Naive thymus-derived CD4-positive, alpha-beta T cell (primary cell): Measurements from ENCODE around the gene TACC2. TPM values are rescaled to one million over a fixed set of nuclear protein-coding genes. Genes with fewer than 3 reads are reported as not detected.

ENCODE experiments used
- ATAC-seq: fragments of 150-1000 bp; cut with Tn5 transposase; 2 replicates; pipeline ENCODE4 v1.10.0; 2021; ENCODE audit warnings: mild to moderate bottlenecking, moderate library complexity
- CTCF ChIA-PET: fragments of 350-600 bp; sonication (Branson Sonifier 250); formaldehyde crosslinking; loops from one replicate; lab custom pipeline; 2021; ENCODE audit warnings: antibody characterized with exemption; lab: Charles Lee
- POLR2A ChIA-PET: fragments of 350-600 bp; sonication (Branson Sonifier 250); formaldehyde crosslinking; loops from one replicate; lab custom pipeline; 2021; ENCODE audit warnings: antibody characterized with exemption, inconsistent platforms; lab: Charles Lee
- DNase-seq, 9 donors: peaks; one replicate each; pipeline versions ENCODE4 v3.0.0 to v3.0.0-alpha.2; 2020 to 2022; ENCODE audit warnings: mixed read lengths in 1 of 9
- H3K27ac ChIP-seq: one replicate; pipeline ENCODE4 v1.7.0; 2013; ENCODE audit warnings: mild to moderate bottlenecking, low read depth, low read length, moderate library complexity
- H3K27me3 ChIP-seq, 2 donors: one replicate each; pipeline ENCODE4 v1.7.0; 2013; ENCODE audit warnings: low read length in 2 of 2, mild to moderate bottlenecking in 2 of 2, moderate library complexity in 2 of 2; ENCODE audit not compliant: control insufficient read depth in 2 of 2, insufficient read depth in 2 of 2
- H3K36me3 ChIP-seq, 3 experiments: 1 replicate in 2 of 3; 2 replicates in 1 of 3; pipeline ENCODE4 v1.7.0; 2013; ENCODE audit warnings: low read length in 3 of 3, mild to moderate bottlenecking in 3 of 3, moderate library complexity in 1 of 3; ENCODE audit not compliant: insufficient read depth in 3 of 3, control insufficient read depth in 2 of 3
- H3K4me1 ChIP-seq, 2 donors: one replicate each; pipeline ENCODE4 v1.7.0; 2013; ENCODE audit warnings: low read length in 2 of 2, mild to moderate bottlenecking in 2 of 2, moderate library complexity in 1 of 2; ENCODE audit not compliant: control insufficient read depth in 2 of 2, insufficient read depth in 2 of 2
- H3K4me3 ChIP-seq: 2 replicates; pipeline ENCODE4 v1.7.0; 2013; ENCODE audit warnings: mild to moderate bottlenecking, low read length
- H3K9me3 ChIP-seq, 3 experiments: 1 replicate in 2 of 3; 2 replicates in 1 of 3; pipeline ENCODE4 v1.7.0; 2013; ENCODE audit warnings: low read length in 3 of 3; ENCODE audit not compliant: control insufficient read depth in 2 of 3
- H3K27ac Mint-ChIP-seq, 9 donors: one replicate each; pipeline ENCODE4 v1.8.0; 2020 to 2022; ENCODE audit warnings: mixed read lengths in 9 of 9, mild to moderate bottlenecking in 8 of 9, moderate library complexity in 5 of 9, inconsistent platforms in 2 of 9
- H3K27me3 Mint-ChIP-seq, 5 donors: one replicate each; pipeline ENCODE4 v1.8.0; 2021 to 2022; ENCODE audit warnings: mixed read lengths in 5 of 5, mild to moderate bottlenecking in 1 of 5
- H3K36me3 Mint-ChIP-seq, 5 donors: one replicate each; pipeline ENCODE4 v1.8.0; 2020 to 2022; ENCODE audit warnings: mixed read lengths in 5 of 5, mild to moderate bottlenecking in 3 of 5, inconsistent platforms in 1 of 5
- H3K4me1 Mint-ChIP-seq, 7 donors: one replicate each; pipeline ENCODE4 v1.8.0; 2020 to 2022; ENCODE audit warnings: mixed read lengths in 7 of 7, mild to moderate bottlenecking in 3 of 7, inconsistent platforms in 1 of 7
- H3K4me3 Mint-ChIP-seq, 10 donors: one replicate each; pipeline ENCODE4 v1.8.0; 2020 to 2022; ENCODE audit warnings: mild to moderate bottlenecking in 10 of 10, mixed read lengths in 10 of 10, moderate library complexity in 6 of 10, inconsistent platforms in 2 of 10
- H3K9me3 Mint-ChIP-seq, 11 donors: one replicate each; pipeline ENCODE4 v1.8.0; 2020 to 2022; ENCODE audit warnings: mixed read lengths in 11 of 11, mild to moderate bottlenecking in 4 of 11, inconsistent platforms in 1 of 11, moderate library complexity in 1 of 11
- intact Hi-C, 2 donors: fragments of 100-400 bp; cut with micrococcal nuclease; formaldehyde crosslinking; loops; one replicate each; pipeline ENCODE4 v1.15.1; 2023
- polyA plus RNA-seq, 2 donors: library from polyadenylated mRNA; unstranded; fragments of 300-500 nt; fragmentation: Illumina TruSeq; gene quantifications; one replicate each; pipeline ENCODE4 v1.2.3, GENCODE V29; 2021
- total RNA-seq, 6 experiments: library from RNA in 5 of 6; stranded (reverse) in 5 of 6; gene quantifications; 1 replicate in 5 of 6; 2 replicates in 1 of 6; pipeline ENCODE4 v1.2.3 and lab custom pipeline; 2021 to 2026

The TACC2 gene
- total and polyA plus RNA-seq, 7 experiments from 2014 or later, result 0.16 TPM; not detected in 6

- Mint-ChIP-seq H3K36me3 (no peaks in the 10 kb centered on the region), H3K27ac (no peak overlapping the region), H3K9me3 (peaks cover 0 to 2% (median 0%) of the 10 kb centered on the region in 11 donors), H3K4me1 (no peaks in the 10 kb centered on the region), H3K27me3 (peaks cover 4 to 31% (median 5%) of the 10 kb centered on the region in 5 donors), H3K4me3 (no peak overlapping the region)
- no peak overlapping the region for H3K4me3 ChIP-seq
- no peaks in the 10 kb centered on the region for H3K27me3 ChIP-seq
- no peaks in the 10 kb centered on the region for H3K4me1 ChIP-seq
- CTCF ChIA-PET, result no interaction called here
- POLR2A ChIA-PET, result no interaction called here
- intact Hi-C loops, result no loop called here
- H3K36me3 ChIP-seq, result no peaks in the 10 kb centered on the region
- no peak for DNase-seq
- H3K27ac ChIP-seq, result no peak overlapping the region
- no peak for ATAC-seq
- no peaks in the 10 kb centered on the region for H3K9me3 ChIP-seq
These were observed 192.2 kb downstream of the TACC2 start for GRCh38 chr10:122181041-122181732.

DNA sequence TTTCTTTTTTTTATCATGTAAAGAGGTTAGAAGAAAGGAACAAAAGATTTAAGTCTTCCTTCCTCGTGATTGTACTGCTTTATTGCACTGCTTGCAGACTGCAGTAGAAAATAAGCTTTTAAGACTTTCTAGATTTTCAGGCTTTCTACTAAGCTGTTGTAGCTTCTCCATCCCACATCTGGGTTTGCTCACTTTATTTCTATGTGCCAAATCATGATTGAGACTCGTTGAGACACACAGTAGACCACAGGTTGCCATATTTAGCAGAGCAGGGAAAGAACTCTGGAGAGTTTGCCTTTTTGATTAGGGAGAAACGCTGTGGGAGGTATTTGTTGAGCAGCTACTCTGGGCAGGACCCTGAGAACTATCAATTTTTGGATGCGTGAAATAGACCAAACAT, 192.9 kb downstream of the TACC2 start:
- H3K4me1 Mint-ChIP-seq, result no peaks in the 10 kb centered on the region
- H3K4me1 ChIP-seq, result no peaks in the 10 kb centered on the region
- intact Hi-C loops, result no loop called here
- ChIA-PET POLR2A (no interaction called here), CTCF (no interaction called here)
- DNase-seq (no peak), ATAC-seq (no peak)
- peaks cover 0 to 2% (median 0%) of the 10 kb centered on the region in 11 donors for H3K9me3 Mint-ChIP-seq
- H3K4me3 Mint-ChIP-seq, result no peak overlapping the region
- no peaks in the 10 kb centered on the region for H3K36me3 ChIP-seq
- H3K36me3 Mint-ChIP-seq, result no peaks in the 10 kb centered on the region
- H3K27me3 Mint-ChIP-seq, result peaks cover 0 to 25% (median 5%) of the 10 kb centered on the region in 5 donors
- H3K27me3 ChIP-seq, result no peaks in the 10 kb centered on the region
- no peaks in the 10 kb centered on the region for H3K9me3 ChIP-seq
- H3K27ac Mint-ChIP-seq, result no peak overlapping the region
- no peak overlapping the region for H3K27ac ChIP-seq
- no peak overlapping the region for H3K4me3 ChIP-seq

DNA sequence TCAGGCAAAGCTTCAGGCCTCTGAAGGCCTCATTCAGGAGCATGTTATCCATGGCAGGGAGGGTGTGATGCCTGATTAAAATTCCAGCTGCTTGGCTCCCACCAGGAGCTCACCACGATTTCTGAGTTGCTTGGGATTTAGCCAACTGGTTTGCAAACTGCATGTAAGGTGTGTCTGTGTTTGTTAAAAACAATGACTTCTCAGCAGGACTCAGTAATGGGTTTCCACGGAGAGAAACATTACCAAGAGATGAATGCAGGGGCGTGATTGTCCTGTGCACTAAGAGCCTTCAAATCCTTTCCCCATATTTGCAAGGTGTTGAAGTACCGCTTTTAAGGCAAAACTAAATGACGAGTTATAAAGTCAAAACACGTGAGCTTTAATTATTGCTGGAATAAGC, 193.3 kb downstream of the TACC2 start:
- Histone ChIP-seq H3K9me3 (no peaks in the 10 kb centered on the region), H3K4me3 (no peak overlapping the region), H3K27ac (no peak overlapping the region), H3K36me3 (no peaks in the 10 kb centered on the region), H3K4me1 (no peaks in the 10 kb centered on the region), H3K27me3 (no peaks in the 10 kb centered on the region)
- intact Hi-C loops, result no loop called here
- ChIA-PET CTCF (no interaction called here), POLR2A (no interaction called here)
- no peak for ATAC-seq
- Mint-ChIP-seq H3K9me3 (peaks cover 0 to 2% (median 0%) of the 10 kb centered on the region in 11 donors), H3K4me3 (no peak overlapping the region), H3K4me1 (no peaks in the 10 kb centered on the region), H3K36me3 (no peaks in the 10 kb centered on the region), H3K27ac (no peak overlapping the region), H3K27me3 (peaks cover 0 to 24% (median 5%) of the 10 kb centered on the region in 5 donors)
- no peak for DNase-seq

GRCh38 chr10:122184254-122184653, 195.3 kb downstream of the TACC2 start:
- no peak overlapping the region for H3K27ac ChIP-seq
- Mint-ChIP-seq H3K27ac (no peak overlapping the region), H3K9me3 (peaks cover 0 to 2% (median 0%) of the 10 kb centered on the region in 11 donors), H3K4me3 (no peak overlapping the region), H3K36me3 (no peaks in the 10 kb centered on the region), H3K27me3 (peaks cover 0 to 31% (median 5%) of the 10 kb centered on the region in 5 donors), H3K4me1 (no peaks in the 10 kb centered on the region)
- ChIA-PET CTCF (interaction anchor here (0.5 to 0.8 kb wide), 2 partner anchors 84 to 269 kb away, joined by 3 to 4 read pairs; no protein-coding TSS in a partner anchor), POLR2A (no interaction called here)
- no peaks in the 10 kb centered on the region for H3K9me3 ChIP-seq
- H3K27me3 ChIP-seq, result no peaks in the 10 kb centered on the region
- intact Hi-C loops, result no loop called here
- H3K4me3 ChIP-seq, result no peak overlapping the region
- no peaks in the 10 kb centered on the region for H3K4me1 ChIP-seq
- DNase-seq, result no peak
- ATAC-seq, result no peak
- H3K36me3 ChIP-seq, result no peaks in the 10 kb centered on the region

DNA sequence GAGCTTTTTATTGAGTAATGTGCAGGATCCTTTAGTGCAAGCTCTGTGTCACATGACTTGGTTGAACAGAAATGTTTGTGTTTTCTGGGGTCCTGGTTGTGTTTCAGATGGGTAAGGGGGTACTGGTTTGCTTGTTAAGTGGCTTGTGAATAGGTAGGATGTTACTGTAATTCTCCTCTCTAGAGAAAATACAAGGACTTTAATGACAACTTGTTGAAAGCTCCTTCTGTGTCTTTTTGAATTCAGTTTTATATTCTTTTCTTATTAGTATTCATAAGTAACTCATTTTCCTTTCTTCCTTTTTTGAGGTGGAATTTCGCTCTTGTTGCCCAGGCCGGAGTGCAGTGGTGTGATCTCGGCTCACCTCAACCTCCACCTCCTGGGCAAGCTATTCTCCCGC, 196.7 kb downstream of the TACC2 start:
- H3K27me3 Mint-ChIP-seq, result peaks cover 0 to 36% (median 5%) of the 10 kb centered on the region in 5 donors
- H3K9me3 ChIP-seq, result no peaks in the 10 kb centered on the region
- H3K4me3 ChIP-seq, result no peak overlapping the region
- no peak overlapping the region for H3K27ac Mint-ChIP-seq
- H3K4me1 Mint-ChIP-seq, result no peaks in the 10 kb centered on the region
- peaks cover 0 to 2% (median 0%) of the 10 kb centered on the region in 11 donors for H3K9me3 Mint-ChIP-seq
- H3K36me3 Mint-ChIP-seq, result no peaks in the 10 kb centered on the region
- no peaks in the 10 kb centered on the region for H3K4me1 ChIP-seq
- ChIA-PET CTCF (no interaction called here), POLR2A (no interaction called here)
- no peaks in the 10 kb centered on the region for H3K27me3 ChIP-seq
- H3K4me3 Mint-ChIP-seq, result no peak overlapping the region
- intact Hi-C loops, result no loop called here
- ATAC-seq, result no peak
- no peaks in the 10 kb centered on the region for H3K36me3 ChIP-seq
- no peak for DNase-seq
- no peak overlapping the region for H3K27ac ChIP-seq

GRCh38 chr10:122186816-122187810, 198.2 kb downstream of the TACC2 start:
- POLR2A ChIA-PET, result no interaction called here

More at GRCh38 chr10:122186816-122187810, 198.2 kb downstream of the TACC2 start:
- Histone ChIP-seq H3K9me3 (no peaks in the 10 kb centered on the region), H3K36me3 (no peaks in the 10 kb centered on the region), H3K4me1 (no peaks in the 10 kb centered on the region), H3K27me3 (no peaks in the 10 kb centered on the region), H3K4me3 (no peak overlapping the region), H3K27ac (no peak overlapping the region)
- intact Hi-C loops, result no loop called here
- H3K27ac Mint-ChIP-seq, result no peak overlapping the region
- H3K9me3 Mint-ChIP-seq, result peaks cover 0 to 2% (median 0%) of the 10 kb centered on the region in 11 donors
- no peak for DNase-seq
- ATAC-seq, result no peak
- no peaks in the 10 kb centered on the region for H3K4me1 Mint-ChIP-seq
- no peak overlapping the region for H3K4me3 Mint-ChIP-seq
- H3K36me3 Mint-ChIP-seq, result no peaks in the 10 kb centered on the region
- CTCF ChIA-PET, result no interaction called here
- H3K27me3 Mint-ChIP-seq, result peaks cover 0 to 35% (median 5%) of the 10 kb centered on the region in 5 donors
